GM19328 (cell line): Measurements from ENCODE around the gene CHPF.

Source experiments
- ATAC-seq: cut with Tn5 transposase; IDR thresholded peaks from one replicate; pipeline ENCODE4 v1.9.1; 2021; ENCODE audit warnings: mild to moderate bottlenecking, moderate library complexity; ENCODE audit not compliant: unreplicated experiment

The CHPF gene

GRCh38 chr2:219543596-219544358, at the start of gene CHPF, which contains the start of gene TMEM198:
Gene CHPF (minus strand): TSS chr2:219543809. CDS start chr2:219543538, 271 bp downstream.
Gene TMEM198 (plus strand): TSS chr2:219544028. CDS start chr2:219544728, 700 bp downstream.
- peak; percentile 73 for ATAC-seq

- ATAC-seq = no peak
Measured at GRCh38 chr2:219593154-219593553, 49.5 kb upstream of the CHPF start.

DNA sequence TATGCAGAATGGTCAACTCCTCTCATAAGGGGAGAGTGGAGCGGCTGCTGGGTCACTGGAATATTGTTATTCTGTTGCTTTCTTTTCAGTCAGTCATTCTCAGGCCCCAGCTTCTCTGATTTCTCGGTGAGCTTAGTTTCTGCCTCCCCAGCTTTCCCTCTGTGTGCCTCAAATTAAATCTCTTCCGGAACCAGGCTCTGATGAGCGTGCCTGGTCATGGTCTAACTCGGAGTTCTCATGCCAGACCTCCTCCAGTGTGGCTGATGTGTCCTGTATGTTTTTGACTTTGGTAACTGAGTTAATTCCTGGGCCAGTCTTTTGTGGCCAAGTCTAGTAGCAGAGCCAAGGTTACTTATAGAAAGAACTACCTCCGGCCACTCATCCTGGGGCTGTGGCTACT, 49.1 kb upstream of the CHPF start:
- ATAC-seq = no peak

- ATAC-seq = no peak
Measured at GRCh38 chr2:219591091-219591490, 47.5 kb upstream of the CHPF start.

DNA sequence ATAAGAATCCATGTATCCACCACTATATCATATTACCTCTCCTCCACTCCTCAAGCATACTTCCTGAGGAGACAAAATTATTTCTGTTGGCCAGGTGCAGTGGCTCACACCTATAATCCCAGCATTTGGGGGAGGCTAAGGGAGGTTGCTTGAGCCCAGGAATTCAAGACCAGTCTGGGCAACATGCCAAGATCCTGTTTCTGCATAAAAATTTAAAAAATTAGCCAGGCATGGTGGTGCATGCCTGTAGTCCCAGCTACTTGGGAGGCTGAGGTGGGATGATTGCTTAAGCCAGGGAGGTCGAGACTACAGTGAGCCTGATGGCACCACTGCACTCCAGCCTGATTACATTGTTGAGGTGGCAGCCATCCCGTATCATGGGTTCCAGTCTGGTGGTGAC, 37.7 kb upstream of the CHPF start:
- ATAC-seq = no peak

DNA sequence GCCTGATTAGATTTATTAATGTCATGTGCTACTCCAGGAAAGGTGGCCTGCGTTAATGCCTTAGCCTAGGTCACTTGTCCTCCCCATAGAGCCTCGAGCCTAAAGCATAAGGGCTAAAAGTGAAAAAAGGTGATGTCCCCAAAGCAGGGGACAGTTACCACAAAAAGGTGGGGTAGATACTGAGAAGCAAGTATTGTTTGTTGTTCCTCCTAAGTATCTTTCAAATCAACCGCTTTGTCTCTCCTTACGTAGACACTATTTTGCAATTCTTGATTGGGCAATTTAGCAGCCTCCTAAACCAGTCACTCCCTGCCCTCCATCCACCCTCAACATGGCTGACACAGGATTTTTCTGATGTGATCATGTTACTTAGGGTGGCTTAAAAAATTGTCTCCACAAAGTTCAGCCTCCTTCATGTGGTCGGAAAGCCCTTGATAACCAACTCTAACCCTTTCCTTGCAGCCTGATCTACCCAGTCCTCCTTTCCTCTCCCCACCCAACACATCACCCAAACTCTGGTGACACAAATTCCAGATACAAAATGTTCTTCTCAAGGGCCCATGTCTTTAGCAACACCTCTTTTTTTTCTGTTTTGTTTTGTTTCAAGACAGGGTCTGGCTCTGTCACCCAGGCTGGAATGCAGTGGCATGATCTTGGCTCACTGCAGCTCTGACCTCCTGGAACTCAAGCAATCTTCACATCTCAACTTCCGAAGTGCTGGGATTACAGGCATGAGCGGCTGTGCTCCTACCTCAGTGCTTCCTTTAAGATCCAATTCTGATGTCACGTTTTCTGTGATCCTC, 35.4 kb upstream of the CHPF start:
- no peak for ATAC-seq

DNA sequence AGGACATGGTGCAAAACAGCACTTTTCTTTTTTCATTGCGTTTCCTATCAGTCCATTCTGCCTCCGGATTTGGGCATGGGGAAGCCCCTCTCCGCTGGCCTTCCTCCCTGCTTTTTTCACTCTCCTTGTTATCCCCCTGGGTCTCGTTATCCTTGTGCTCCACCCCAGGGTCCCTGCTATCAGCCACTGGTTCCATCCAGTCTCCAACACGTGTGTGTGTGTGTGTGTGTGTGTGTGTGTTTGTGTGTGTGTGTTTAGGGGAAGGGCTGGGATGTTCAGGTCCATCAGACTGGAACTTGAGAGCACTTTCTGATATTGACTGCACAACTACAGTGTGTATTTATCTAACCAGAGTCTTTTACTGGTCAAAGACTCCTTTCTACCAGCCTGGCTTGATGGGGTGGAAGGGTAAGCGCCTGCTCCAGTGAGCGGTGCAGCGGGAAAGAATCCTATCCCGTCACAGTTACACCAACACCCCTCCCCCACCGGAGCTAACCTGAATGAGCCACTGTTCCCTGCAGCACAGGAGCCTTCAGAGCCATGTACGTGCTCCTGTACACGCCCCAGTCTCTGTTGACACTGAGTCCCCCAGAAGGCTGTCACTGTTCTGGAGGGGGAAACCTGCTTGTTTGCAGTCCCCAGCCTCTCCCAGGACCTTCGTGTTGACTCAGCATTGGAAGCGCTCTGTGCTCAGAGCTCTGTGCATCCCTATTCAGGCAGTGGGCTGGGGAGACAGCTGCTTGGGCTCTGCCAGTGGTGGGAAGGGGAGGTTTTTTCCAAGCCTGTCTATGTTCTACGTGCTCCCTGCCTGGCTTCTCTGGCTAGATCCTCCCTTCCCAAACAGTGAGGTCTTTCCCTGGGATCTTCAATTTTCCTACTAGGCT, 33.1 kb upstream of the CHPF start:
- ATAC-seq = no peak

DNA sequence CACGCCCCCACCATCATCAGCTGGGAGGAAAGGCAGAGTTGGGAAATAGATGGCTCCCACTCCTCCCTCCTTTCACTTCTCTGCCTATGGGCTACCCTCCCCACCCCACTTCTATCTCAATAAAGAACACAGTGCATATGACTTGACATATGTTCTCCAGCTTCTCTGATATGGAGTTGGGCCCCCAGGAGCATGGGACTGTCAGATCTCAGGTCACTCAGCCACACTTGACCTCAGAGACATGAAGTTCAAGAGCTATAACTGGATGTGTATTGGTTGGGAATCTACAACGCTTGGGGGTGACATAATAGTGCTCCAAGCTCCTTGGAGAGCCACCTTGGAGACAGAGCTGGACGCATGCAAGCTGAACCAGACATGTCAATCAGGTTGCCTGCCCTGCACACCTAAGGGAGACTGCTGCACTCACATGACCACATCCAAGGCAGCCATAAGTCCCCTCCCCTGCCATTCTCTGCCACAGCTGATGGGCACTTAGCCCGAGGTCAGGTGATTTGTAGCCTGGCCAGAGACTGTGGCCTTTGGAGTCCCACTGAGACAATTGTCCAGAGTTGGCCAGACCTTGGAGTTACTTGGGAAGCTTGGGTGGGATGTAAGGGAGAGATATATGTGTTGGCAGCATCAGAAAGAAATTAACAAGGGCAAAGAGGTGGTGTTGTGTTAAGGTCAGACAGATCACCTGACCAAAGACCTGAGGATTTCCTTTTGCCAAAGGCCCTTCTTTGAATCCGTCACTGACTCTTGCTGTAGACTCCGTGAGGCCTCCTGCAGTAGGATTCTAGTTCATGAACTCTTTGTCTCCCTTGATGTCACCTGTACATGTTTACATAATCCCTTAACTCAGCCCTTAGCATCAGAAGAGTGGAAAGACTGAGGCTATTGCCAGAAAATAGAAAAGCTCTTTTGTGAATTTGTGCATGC, 32.2 kb upstream of the CHPF start:
- ATAC-seq = no peak

DNA sequence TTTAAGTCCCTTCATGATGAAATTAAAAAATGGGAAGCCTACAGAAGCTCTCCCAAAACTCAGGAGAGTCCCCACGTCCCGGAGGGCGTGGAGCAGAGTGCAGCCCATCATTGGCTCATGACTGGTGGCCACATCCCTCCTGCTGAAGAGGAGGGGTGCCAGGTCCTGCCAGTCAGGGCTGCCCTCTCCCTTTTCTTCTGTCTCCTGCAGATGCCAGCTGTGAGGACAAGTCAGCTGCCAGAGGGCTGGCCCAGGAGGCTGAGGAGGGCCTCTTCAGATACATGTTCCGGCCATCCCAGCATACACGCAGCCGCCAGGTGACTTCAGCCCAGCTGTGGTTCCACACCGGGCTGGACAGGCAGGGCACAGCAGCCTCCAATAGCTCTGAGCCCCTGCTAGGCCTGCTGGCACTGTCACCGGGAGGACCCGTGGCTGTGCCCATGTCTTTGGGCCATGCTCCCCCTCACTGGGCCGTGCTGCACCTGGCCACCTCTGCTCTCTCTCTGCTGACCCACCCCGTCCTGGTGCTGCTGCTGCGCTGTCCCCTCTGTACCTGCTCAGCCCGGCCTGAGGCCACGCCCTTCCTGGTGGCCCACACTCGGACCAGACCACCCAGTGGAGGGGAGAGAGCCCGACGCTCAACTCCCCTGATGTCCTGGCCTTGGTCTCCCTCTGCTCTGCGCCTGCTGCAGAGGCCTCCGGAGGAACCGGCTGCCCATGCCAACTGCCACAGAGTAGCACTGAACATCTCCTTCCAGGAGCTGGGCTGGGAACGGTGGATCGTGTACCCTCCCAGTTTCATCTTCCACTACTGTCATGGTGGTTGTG, 31.1 kb upstream of the CHPF start:
- ATAC-seq = no peak

DNA sequence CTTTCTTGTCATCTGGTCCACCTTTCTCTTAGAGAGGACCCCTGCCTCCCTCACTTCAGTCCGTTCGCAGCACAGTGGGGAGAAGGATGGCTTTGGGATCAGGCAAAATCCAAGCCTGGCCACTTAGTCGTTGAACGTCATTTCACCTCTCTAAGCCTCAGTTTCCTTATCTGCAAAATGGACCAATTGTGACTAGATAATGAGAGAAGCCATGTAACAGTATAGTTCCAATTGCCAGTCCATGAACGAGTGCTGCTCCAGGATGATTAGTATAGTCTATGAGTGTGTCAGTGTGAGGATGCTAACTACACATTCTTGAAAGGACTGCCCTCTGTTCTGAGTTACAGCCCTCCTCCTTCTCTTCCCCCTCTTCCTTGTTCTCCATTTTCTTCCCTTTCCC, 29.6 kb upstream of the CHPF start:
- no peak for ATAC-seq

GRCh38 chr2:219572237-219573001, 28.8 kb upstream of the CHPF start, which contains the start of gene INHA:
Gene INHA (plus strand): TSS chr2:219572310. CDS start chr2:219572375, 65 bp downstream.
- ATAC-seq = no peak

GRCh38 chr2:219571311-219572236, 28.0 kb upstream of the CHPF start, which contains the start of gene OBSL1:
Gene OBSL1 (minus strand): TSS chr2:219571539. CDS start chr2:219571232, 307 bp downstream.
- ATAC-seq = no peak

DNA sequence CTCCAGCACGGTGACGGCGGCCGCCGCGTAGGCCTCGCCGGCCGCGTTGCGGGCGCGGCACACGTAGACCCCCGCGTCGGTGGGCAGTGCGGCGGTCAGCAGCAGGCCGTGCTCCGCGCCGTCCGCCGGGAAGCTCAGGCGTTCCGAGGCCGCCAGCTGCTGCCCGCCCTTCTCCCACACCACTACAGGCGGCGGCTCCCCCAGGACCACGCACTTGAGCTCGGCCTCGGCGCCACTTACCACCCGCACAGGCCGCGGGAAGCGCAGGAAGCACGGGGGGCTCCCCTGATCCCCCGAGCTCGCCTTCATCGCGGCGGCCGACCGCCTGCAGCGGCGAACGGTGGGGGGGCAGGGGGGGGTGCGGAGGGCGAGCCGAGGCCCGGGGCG, 27.3 kb upstream of the CHPF start:
- ATAC-seq = no peak

DNA sequence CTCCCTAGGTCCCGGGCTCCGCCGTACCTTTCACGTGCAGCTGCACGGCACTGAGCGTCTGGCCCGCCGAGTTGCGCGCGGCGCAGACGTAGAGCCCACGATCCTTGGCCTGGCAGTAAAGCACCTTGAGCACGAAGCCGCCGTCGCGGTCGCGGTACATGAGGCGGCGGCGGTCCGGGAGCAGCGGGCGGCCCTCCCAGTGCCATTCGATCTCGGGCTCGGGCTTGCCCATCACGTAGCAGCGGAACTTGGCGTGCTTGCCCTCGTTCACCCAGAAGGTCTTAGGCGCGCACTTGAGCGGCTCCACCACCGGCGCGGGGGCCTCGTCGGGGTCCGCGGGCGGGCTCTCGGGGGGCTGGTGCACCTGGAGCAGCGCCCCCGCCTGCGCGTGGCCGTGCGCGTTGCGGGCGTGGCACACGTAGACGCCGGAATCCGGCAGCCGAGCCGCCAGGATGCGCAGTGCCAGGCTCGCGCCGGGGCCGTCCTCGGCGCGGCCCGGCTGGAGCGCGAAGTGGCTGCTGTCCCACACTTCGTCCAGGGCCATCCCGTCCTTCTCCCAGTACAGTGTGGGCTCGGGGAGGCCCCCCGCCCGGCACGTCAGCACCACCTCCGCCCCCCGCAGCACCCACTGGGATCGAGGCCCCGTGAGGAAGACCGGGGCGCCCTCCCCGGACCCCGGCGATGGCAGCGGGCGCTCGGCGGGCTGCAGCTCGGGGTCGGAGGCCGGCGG, 26.8 kb upstream of the CHPF start:
- ATAC-seq = no peak

- no peak for ATAC-seq
Measured at GRCh38 chr2:219569635-219570034, 26.0 kb upstream of the CHPF start.

GRCh38 chr2:219569041-219569440, 25.4 kb upstream of the CHPF start:
- ATAC-seq = no peak
